HG03378 (cell line): Measurements from ENCODE around the gene NUP85.
"Not testable (repeated sequence)": the region's sequence is repeated elsewhere in the genome, so short reads cannot be mapped to it uniquely, and the experiment has no call there.

Source experiments
- ATAC-seq: cut with Tn5 transposase; IDR thresholded peaks from one replicate; pipeline ENCODE4 v1.9.1; 2021; ENCODE audit warnings: mild to moderate bottlenecking, moderate library complexity; ENCODE audit not compliant: unreplicated experiment

NUP85 gene

DNA sequence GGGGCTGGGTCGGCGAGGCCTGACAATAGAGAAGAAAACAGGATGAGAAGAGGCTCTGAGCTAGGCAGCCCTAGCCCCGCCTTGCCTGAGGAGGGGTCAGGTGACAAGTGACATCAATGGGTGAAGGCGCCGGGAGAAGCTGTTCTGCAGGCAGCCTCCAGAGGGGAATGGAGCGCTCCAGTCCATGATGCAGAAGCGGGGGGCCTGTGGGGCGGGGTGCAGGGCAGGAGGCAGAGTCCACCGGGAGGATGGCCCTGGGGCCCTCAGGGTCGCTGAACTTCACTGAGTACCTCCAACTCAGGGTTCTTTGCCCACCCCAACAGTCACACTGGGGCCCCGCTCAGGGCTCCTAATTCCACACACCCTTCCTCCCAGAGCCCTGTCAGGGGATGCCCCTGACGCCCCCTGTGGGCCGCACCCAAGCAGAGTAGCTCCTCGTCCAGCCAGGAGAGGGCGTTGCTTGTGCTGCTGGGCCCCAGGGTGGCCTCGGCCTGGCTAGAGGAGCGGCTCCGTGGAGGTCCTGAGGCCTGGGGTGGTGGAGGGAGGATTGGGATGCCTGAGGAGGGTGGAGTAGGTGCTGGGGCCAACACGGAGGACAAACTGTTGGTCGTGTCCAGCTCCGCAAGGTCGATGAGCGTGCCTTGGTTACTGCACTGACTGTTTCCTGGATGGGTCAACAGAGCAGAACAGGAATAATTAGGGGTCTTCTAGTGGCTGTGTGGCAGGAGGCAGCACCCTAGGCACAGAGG lies 35.1 kb downstream of the NUP85 start:
- ATAC-seq: no peak

DNA sequence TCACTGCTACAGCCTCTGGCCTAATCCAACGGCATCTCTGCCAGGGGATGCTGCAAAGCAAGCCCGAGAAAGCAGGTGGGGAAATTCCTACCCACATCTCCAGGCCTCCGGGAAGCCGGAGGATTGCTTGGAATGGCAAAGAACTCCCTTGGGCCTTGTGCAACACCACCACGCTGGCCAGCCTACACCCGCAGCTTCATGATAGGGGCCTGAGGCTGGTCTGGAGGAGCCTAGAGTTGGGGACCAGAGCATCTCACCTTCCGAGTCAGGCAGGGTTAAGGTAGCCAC lies 35.6 kb downstream of the NUP85 start:
- no peak for ATAC-seq

DNA sequence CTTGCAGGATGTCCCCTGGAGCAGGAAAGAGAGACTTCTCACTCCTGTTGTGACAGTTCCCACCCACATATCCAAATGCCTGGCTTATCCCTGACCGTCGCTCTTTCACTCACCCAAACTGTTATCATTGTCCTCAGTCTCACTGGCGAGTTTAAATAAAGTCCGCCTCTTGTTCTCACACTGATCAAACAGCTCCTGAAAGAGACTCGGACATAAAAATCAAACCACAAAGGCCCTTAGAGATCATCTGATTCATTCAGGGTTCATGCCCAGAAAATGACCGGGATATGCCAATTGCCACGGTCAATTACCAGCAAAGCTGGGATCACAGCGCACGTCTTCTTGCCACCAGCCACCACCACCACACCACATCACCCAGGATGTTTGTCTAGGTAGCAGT lies 36.0 kb downstream of the NUP85 start:
- ATAC-seq: no peak

DNA sequence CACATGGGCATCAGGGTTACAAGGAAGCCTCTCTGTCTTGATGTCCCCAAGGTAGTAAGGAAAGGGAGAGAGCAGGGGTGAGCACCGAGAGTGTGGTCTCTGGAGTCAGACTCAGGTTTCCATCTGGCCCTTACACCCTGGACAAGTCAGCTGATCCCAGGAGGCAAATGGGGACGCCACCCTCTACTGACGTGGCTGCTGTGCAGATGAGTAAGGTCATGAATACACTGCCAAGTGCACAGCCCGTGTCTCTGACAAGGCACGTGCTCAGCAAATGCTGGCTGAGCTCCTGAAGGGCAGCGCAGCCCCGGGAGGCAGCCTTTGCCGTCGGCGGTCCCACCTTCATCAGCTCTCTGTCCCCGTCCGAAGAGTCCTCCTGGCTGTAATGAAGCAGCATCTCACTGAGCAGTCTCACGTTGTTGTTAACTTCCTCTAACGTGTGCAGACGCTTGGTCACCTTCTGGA lies 36.5 kb downstream of the NUP85 start:
- no peak for ATAC-seq

DNA sequence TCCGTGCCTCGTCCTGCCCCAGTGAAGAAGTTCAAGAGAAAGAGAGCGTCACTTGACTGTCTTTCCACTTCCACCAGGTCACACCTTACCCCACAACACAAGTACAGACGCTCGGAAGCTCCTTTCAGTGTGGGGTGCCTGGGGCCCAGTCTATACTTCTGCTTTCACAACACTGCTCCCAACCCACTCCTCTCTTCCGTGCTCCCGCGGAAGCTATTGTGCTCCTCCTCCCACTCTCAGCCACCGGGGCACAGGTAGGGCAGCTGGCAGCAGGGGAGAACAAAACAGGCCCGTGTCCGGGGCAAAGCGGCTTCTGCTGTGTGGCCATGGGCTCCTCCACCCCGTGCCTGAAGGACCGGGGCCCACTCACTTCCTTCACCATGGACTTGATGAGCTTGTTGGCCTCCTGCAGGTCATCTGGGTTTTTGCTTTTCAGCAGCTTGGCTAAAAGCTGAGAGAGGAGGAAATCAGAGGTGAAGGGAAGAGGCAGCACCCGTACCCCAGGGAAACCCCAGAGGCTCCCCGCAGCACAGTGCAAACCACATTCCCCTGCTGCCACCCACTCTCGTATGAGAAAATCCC lies 37.1 kb downstream of the NUP85 start:
- no peak for ATAC-seq

DNA sequence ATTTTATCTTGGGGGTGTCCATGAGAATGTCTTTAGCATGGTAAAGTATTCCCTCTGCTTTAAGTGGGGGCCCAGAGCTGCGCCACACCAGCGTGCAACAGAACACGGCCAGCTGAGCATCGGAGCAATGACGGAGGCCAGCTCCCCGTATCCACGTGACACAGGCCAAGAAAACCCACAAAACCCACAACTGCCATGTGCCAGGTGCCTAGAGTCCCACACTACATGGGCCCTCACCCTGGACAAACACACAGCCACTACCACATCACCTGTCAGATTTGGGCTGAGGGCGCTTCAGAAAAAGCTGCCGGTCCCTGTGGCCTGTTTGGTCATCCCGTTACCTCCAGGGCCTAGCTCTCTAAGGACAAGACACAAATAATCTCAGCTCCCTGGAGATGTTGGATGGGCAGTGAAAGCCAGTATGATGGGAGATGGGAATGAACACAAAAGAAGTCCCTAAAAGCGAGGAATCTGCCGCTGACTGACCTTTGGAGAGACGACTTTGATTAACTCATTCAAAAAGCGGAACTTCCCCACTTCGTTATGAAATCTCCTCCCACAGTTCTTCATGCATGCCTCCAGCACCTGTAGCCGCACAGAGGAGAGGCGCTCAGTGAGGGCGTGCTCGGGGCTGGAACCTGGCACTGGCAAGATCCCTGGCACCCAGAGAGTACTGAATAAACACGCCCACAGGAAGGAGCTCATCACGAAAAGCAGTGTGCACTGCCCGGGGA lies 38.8 kb downstream of the NUP85 start:
- ATAC-seq: no peak

DNA sequence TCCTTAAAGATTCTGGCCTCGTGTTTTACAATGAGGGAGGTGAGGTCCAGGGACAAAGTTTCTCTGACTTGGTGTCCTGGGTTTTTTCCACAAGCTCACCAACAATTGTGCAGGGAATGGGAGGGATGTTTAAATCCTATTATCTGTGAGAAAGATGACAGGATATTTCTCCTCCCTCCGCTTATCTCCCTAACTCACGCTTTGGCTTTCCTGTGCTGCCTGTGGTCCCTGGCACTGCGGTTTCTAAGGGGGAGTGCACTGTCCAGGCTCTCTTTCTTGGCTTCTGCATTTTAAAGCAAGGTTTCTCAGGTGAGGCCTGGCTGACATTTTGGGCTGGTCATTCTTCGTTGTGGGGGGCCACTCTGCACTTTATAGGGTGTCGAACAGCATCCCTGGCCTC lies 39.5 kb downstream of the NUP85 start:
- no peak for ATAC-seq

DNA sequence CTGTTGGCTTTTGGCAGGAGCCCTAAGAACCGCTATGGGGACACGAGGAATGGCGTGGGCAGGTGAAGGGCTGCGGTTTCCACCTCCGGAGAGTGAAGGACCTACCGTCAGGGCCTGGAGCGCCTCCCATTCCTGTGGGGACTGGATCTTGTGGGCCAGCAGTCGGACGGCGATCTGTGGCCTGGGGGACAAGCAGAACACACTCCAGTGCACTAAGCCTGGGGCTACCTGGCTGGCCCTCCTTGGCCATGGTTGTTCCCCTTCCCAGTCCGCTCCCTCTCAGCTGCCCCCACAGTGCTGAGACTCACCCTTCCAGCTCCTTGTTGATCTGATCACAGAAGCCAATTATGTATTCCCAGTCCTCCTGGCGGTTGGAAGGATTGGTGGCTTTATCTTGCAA lies 40.9 kb downstream of the NUP85 start:
- no peak for ATAC-seq

DNA sequence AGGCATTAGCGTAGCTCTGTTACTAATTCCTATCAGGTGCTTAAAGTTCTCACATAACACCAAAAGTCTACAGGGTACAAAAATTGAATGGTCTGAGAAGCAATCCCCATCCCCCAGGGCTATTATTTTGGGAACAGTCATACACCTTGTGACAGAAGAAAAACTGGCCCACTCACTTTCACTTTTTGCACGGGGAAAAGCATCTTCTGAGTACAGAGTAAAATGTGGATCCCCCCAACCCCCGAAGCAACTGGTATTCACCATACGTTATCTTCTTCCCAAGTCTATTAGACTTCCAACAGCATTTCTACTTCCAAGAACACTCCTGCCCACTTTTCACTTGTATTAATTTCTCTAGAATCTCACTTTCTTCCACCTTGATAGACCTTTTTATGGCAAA lies 44.1 kb downstream of the NUP85 start:
- no peak for ATAC-seq

DNA sequence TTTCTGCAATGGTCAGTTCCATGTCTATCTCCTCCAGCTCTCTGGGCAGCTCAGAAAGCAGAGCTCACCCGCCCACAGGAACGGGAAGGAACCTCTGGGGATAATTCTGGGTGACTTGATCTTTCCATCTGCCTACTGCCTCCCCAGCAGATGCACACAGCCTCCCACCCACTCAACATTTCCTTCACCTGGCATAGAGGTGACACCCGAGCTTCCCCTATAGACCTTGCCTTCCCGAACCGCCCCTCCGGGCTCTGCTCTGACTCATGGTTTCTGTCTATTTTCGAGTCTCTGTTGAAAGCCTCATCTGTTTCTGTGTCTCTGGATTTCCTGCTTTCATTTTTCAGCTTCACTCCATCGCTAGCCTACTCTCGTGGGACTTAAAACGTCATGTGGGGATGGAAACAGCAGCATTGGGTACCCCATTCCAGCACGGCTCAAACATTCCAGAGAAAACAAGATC lies 44.6 kb downstream of the NUP85 start:
- peak; percentile 87 for ATAC-seq

DNA sequence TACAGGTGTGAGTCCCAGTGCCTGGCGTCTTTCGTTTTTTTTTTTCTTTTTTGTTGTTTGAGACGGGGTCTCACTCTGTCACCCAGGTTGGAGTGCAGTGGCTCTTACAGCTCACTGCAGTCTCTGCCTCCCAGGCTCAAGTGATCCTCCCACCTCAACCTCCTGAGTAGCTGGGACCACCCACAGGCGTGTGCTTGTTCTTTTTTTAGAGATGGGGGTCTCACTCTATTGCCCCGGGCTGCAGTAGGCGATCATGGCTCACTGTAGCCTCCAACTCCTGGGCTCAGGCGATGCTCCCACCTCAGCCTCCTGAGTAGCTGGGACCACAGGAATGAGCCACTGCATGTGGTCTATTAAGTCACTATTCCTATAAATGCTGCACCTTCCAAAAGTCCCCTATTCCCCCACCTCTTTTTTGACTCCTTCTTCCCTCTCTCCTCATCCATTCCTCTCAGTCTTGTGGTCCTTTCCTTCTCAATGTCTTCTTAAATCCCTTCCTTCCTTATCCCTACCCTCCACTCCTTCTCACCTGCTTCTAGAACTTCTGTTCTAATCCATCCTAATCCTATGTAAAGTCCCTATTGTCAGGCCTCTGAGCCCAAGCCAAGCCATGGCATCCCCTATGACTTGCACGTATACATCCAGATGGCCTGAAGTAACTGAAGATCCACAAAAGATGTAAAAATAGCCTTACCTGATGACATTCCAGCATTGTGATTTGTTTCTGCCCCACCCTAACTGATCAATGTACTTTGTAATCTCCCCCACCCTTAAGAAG lies 46.7 kb downstream of the NUP85 start:
- ATAC-seq: no peak

DNA sequence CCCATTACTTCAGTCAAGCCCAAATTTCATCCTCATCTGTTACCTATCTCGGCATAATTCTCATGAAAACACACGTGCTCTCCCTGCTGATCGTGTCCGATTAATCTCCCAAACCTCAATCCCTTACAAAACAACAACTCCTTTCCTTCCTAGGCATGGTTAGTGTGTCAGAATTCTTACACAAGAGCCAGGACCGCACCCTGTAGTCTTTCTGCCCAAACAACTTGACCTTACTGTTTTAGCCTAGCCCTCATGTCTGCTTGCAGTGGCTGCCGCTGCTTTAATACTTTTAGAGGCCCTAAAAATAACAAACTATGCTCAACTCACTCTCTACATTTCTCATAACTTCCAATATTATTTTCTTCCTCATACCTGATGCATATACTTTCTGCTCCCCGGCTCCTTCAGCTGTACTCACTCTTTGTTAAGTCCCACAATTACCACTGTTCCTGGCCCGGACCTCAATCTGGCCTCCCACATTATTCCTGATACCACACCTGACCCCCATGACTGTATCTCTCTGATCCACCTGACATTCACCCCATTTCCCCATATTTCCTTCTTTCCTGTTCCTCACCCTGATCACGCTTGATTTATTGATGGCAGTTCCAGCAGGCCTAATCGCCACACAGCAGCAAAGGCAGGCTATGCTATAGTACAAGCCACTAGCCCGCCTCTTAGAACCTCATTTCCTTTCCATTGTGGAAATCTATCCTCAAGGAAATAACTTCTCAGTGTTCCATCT lies 50.6 kb downstream of the NUP85 start:
- ATAC-seq: not testable (repeated sequence)

DNA sequence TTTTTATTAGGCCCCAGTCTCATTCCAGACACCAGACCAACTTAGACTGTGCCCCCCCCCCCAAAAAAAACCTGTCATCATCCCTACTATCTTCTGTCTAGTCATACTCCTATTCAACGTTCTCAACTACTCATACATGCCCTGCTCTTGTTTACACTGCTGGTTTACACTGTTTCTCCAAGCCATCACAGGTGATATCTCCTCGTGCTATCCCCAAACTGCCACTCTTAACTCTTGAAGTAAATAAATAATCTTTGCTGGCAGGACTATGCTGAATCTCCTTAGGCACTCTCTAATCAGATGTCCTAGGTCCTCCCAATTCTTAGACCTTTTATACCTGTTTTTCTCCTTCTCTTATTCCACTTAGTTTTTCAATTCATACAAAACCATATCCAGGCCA lies 51.7 kb downstream of the NUP85 start:
- not testable (repeated sequence) for ATAC-seq

DNA sequence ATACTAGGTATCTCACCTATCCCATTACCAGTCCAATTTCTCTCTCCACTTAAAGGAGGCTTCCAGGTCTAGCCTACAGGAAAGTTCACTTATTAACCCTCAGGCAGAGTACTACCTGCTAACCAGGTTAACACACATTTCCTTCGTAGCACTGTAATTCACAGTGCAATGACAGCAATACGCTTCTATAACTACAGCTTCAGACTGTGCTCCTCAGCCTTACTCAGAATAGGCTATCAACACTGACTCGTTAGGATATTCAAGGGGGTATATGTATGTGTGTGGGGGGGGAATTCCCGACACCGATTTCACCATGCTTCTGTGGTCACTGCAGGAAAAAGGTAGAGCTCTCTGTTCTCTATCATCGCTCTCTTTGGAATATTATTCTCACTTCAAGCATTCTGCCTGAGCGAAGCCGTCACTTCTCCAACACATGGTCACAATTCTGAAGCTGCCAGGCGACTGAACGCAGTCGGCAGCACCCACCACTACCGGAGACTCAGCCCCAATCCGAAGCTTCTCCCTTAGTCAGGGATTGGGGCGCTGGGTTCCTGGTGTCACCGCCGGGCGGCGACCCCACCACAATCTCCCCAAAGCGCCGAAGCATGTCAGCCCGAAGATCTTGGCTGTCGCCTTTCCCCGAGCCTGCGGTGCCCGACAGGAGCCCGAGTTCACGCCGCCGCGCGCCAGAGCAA lies 55.3 kb downstream of the NUP85 start:
- peak; percentile 26 for ATAC-seq

DNA sequence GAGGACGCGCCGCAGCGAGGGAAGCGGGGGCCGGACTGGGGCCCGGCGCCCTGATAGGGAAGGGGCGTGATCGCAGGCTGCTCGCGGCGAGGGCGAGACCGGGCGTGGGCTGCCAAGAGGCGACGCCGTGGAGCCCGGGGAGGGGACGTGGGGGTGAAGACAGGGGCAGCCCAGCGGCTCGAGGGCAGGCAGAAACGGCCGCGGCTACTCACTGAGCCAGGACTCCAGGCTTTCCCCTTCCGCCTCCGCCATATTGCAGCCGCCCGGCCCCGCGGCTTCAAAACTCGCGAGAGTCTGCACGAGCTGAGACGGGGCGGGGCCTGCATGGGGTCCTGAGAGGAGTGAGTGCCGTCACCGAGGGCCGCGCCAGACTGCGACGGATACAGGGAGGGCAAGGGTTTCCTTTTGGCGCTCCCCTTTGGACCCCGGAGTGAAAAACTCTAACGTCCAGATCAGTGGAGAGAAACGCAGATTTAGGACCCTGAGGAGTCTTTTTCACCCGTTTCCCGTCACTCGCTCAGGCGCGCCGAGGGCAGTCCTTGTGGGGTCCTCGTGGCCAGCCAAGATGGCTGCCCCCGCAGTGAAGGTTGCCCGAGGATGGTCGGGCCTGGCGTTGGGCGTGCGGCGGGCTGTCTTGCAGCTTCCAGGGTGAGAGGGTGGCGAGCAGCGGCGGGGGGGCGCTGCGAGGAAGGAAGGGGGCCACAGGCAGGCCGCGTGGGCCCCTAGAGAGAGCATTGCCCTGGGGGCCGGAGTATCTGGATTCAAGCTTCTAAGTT lies 56.0 kb downstream of the NUP85 start, which contains the start of the genes GGA3 and MRPS7:
TSS of gene GGA3 (minus strand) at position 271 of the 776 bp plus-strand sequence. CDS start at position 252, 19 bp downstream.
TSS of gene MRPS7 (plus strand) at position 544 of the 776 bp plus-strand sequence. CDS start at position 566, 22 bp downstream.
- peak; percentile 60 for ATAC-seq

DNA sequence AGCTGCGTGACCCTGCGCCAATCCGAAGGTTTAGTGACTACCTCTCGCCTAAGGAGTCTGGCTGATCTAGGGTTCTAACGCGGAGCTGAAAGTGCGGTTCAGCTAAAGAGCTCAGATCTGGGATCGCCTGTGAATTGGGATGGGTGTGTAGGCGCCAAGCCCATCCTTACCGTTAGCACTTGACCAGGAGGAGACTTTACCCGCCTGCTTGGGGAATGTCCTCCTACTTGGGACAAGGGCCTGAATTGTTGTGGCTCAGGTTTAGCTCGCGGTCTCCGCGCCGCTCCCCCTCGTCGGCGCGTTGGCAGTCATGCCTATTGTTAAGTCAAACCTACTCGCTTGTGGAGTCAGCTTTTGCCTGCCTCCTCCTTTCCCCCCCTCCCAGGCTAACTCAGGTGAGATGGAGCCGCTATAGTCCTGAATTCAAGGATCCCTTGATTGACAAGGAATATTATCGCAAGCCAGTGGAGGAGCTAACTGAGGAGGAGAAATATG lies 56.7 kb downstream of the NUP85 start:
- no peak for ATAC-seq

DNA sequence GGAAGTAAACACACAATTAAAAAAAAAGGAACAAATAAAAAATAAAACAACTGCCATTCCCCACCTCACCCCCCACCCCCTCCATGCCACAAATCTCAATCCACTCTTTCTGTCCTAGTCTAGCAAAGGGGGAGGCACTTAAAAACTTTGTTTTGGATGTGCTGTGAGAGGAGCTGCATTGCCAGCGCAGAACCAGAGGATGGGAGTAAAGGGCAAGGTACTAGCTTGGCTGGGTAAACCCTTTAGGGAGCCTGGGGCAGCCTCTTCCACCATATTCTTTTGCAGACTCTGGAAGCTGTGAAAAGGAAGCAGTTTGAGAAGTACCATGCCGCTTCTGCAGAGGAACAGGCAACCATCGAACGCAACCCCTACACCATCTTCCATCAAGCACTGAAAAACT lies 57.6 kb downstream of the NUP85 start:
- ATAC-seq: no peak

DNA sequence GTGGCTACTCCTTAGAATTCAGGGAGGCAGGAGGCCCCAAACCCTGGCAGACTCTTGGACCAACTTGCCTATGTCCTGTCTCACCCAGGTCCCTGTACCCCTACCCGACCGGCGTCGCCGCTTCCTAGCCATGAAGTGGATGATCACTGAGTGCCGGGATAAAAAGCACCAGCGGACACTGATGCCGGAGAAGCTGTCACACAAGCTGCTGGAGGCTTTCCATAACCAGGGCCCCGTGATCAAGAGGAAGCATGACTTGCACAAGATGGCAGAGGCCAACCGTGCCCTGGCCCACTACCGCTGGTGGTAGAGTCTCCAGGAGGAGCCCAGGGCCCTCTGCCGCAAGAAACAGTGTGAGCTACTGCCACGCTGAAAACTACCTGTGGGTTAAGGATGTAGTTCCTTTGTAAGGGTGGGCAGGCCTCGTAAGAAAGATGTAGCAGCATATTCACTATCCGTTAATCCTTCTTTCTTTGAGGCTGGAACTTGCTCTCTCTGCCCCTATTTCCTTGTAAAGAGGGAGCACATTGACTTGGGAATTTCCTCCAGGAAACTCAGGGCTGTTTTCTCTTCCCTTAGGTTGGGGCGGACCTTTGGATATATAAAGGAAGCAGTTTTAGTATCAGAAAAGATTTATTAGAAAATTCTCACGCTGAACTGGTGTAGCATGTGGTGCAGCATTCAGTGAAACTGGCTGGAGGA lies 60.3 kb downstream of the NUP85 start:
- ATAC-seq: no peak
